Trophoblast cell (in vitro differentiated cells and primary cell): ENCODE measurements around the gene SCN1A. TPM values are rescaled to one million over a fixed set of nuclear protein-coding genes. Genes with fewer than 3 reads are reported as not detected.

Experiments
- DNase-seq, 2 donors: peaks; one replicate each; pipeline ENCODE4 v3.0.0-alpha.2; 2016
- H2AFZ ChIP-seq: 2 replicates; pipeline ENCODE4 v1.6.1; 2013; ENCODE audit warnings: low read length, moderate library complexity, mild to moderate bottlenecking; ENCODE audit not compliant: insufficient read depth, poor library complexity
- H2AK5ac ChIP-seq: 2 replicates; pipeline ENCODE4 v1.6.1; 2013; ENCODE audit warnings: mild to moderate bottlenecking, low read length
- H2BK120ac ChIP-seq: 2 replicates; pipeline ENCODE4 v1.6.1; 2013; ENCODE audit warnings: low read length, mild to moderate bottlenecking, moderate library complexity; ENCODE audit not compliant: insufficient read depth, poor library complexity
- H2BK12ac ChIP-seq: 2 replicates; pipeline ENCODE4 v1.6.1; 2013; ENCODE audit warnings: mild to moderate bottlenecking, low read length, moderate library complexity
- H2BK5ac ChIP-seq: 2 replicates; pipeline ENCODE4 v1.6.1; 2013; ENCODE audit warnings: low read length, low read depth, moderate library complexity, mild to moderate bottlenecking; ENCODE audit not compliant: poor library complexity
- H3K14ac ChIP-seq: 2 replicates; pipeline ENCODE4 v1.6.1; 2013; ENCODE audit warnings: mild to moderate bottlenecking, low read length
- H3K18ac ChIP-seq: 2 replicates; pipeline ENCODE4 v1.6.1; 2013; ENCODE audit warnings: mild to moderate bottlenecking, low read length
- H3K23ac ChIP-seq: 2 replicates; pipeline ENCODE4 v1.6.1; 2013; ENCODE audit warnings: low read length
- H3K27ac ChIP-seq: 2 replicates; pipeline ENCODE4 v1.5.1; 2013; ENCODE audit warnings: low read depth, mild to moderate bottlenecking, inconsistent platforms, low read length, moderate library complexity
- H3K27me3 ChIP-seq: 2 replicates; pipeline ENCODE4 v1.6.1; 2013; ENCODE audit warnings: inconsistent platforms, mild to moderate bottlenecking, low read length, moderate library complexity; ENCODE audit not compliant: insufficient read depth
- H3K36me3 ChIP-seq, 2 experiments: 1 replicate in 1 of 2; 2 replicates in 1 of 2; pipeline ENCODE4 v1.6.1; 2013; ENCODE audit warnings: low read length in 2 of 2, mild to moderate bottlenecking in 2 of 2, moderate library complexity in 1 of 2; ENCODE audit not compliant: insufficient read depth in 2 of 2, control insufficient read depth in 1 of 2
- H3K4ac ChIP-seq: 2 replicates; pipeline ENCODE4 v1.6.1; 2013; ENCODE audit warnings: low read depth, mild to moderate bottlenecking, low read length, moderate library complexity
- H3K4me1 ChIP-seq, 2 experiments: 1 replicate in 1 of 2; 2 replicates in 1 of 2; pipeline ENCODE4 v1.6.1; 2013; ENCODE audit warnings: low read length in 2 of 2, mild to moderate bottlenecking in 2 of 2, moderate library complexity in 1 of 2; ENCODE audit not compliant: insufficient read depth in 2 of 2, control insufficient read depth in 1 of 2
- H3K4me2 ChIP-seq: 2 replicates; pipeline ENCODE4 v1.6.1; 2013; ENCODE audit warnings: inconsistent platforms, mild to moderate bottlenecking, low read length, moderate library complexity
- H3K4me3 ChIP-seq: 2 replicates; pipeline ENCODE4 v1.5.1; 2013; ENCODE audit warnings: mild to moderate bottlenecking, low read depth, low read length, inconsistent platforms
- H3K79me1 ChIP-seq: one replicate; pipeline ENCODE4 v1.6.1; 2013; ENCODE audit warnings: low read length
- H3K79me2 ChIP-seq: 2 replicates; pipeline ENCODE4 v1.6.1; 2013; ENCODE audit warnings: low read length, mild to moderate bottlenecking; ENCODE audit not compliant: control insufficient read depth, insufficient read depth, poor library complexity
- H3K9ac ChIP-seq: 2 replicates; pipeline ENCODE4 v1.6.1; 2013; ENCODE audit warnings: mild to moderate bottlenecking, low read length
- H3K9me3 ChIP-seq: 2 replicates; pipeline ENCODE4 v1.6.1; 2013; ENCODE audit warnings: low read depth, mild to moderate bottlenecking, control low read depth, inconsistent platforms, low read length; ENCODE audit not compliant: insufficient read depth
- H4K12ac ChIP-seq: 2 replicates; pipeline ENCODE4 v1.6.1; 2013; ENCODE audit warnings: low read depth, mild to moderate bottlenecking, low read length, moderate library complexity
- H4K8ac ChIP-seq: 2 replicates; pipeline ENCODE4 v1.6.1; 2013; ENCODE audit warnings: low read depth, mild to moderate bottlenecking, low read length, moderate library complexity
- H4K91ac ChIP-seq: one replicate; pipeline ENCODE4 v1.6.1; 2013; ENCODE audit warnings: low read depth, mild to moderate bottlenecking, low read length, moderate library complexity
- WGBS: extraction: QIAGEN DNeasy Blood & Tissue Kit; methylation state at CpG from one replicate; pipeline ENCODE4 v1.1.7; 2013; ENCODE audit warnings: missing lambda C conversion rate; ENCODE audit not compliant: insufficient read length, insufficient coverage; ENCODE audit errors: extremely low coverage; 5-methylcytosine and 5-hydroxymethylcytosine counted together
- polyA plus RNA-seq: library from polyadenylated mRNA; stranded (reverse); fragments of 200-250 nt; gene quantifications from 2 replicates; pipeline ENCODE4 v1.2.3, GENCODE V29; 2013

Gene SCN1A
- polyA plus RNA-seq, result 0.01 TPM in 1 of 2 replicates, not detected in the other

DNA sequence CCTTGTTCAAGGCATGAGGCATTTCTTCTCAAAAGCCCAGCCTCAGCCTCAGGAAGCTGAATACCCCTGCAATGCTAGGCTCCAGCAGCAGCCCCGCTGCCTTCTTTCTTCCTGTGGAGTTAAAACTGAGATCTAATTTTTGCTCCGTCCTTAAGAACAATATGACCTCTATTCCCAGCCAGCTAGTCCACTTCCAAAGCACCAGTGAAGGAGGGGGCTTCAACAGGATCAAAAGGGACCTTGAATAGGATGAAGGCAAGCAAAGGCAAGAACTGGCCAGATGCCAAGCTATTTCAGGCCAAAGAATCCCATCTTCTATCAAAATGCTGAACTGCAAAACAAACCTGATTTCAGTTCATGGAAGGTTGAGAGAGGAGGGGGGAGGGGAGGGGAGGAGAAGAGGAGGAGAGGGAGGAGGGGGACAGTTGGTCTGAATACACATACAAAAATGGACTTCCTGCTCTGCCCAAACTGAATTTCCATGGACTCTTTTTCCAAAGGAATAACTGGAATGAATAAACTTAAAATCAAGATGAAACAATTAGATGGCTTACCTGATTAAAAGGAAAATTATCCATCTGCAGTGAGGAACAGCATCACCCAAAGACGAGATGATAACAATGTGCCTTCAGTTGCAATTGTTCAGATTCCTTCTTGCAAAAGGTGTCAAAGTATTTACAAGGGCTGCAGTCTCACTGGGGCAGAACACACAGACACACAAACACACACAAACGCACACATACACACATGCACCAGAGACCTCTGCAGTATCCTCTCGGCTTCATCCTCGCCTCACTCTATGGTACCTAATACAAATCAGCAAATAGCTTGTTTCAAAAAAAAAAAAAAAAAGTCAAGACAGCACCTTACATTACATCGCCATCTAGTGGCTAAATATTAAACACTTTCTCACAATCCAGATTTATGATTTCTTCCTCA, at the start of gene SCN1A:
TSS of gene SCN1A (minus strand) at position 804 of the 939 bp plus-strand sequence. CDS start 54,399 bp downstream, outside the sequence.
- no peaks in the 10 kb centered on the region for H3K36me3 ChIP-seq
- H4K91ac ChIP-seq, result no peak within 1 kb of the TSS
- H3K4me3 ChIP-seq, result no peak within 1 kb of the TSS
- H3K27me3 ChIP-seq, result no peaks in the 10 kb centered on the region
- no peaks in the 10 kb centered on the region for H3K4me1 ChIP-seq
- no peak within 1 kb of the TSS for H3K4me2 ChIP-seq
- no peak within 1 kb of the TSS for H3K27ac ChIP-seq
- H2BK12ac ChIP-seq, result no peak within 1 kb of the TSS
- no peak within 1 kb of the TSS for H3K23ac ChIP-seq
- H2AK5ac ChIP-seq, result no peak within 1 kb of the TSS
- no peak within 1 kb of the TSS for H3K4ac ChIP-seq
- no peak within 1 kb of the TSS for H3K9ac ChIP-seq
- H3K79me1 ChIP-seq, result no peaks in the 10 kb centered on the region
- H2BK5ac ChIP-seq, result no peak within 1 kb of the TSS
- peak in 1 of 2 donors; percentile 75 for DNase-seq
- WGBS, result no CpG with 5 or more reads among the region's 7 CpGs
- H4K8ac ChIP-seq, result no peak within 1 kb of the TSS
- no peak within 1 kb of the TSS for H2BK120ac ChIP-seq
- no peak within 1 kb of the TSS for H4K12ac ChIP-seq
- H3K79me2 ChIP-seq, result no peaks in the 10 kb centered on the region
- no peak within 1 kb of the TSS for H3K14ac ChIP-seq
- H2AFZ ChIP-seq, result no peak within 1 kb of the TSS
- H3K18ac ChIP-seq, result no peak within 1 kb of the TSS
- H3K9me3 ChIP-seq, result no peaks in the 10 kb centered on the region

DNA sequence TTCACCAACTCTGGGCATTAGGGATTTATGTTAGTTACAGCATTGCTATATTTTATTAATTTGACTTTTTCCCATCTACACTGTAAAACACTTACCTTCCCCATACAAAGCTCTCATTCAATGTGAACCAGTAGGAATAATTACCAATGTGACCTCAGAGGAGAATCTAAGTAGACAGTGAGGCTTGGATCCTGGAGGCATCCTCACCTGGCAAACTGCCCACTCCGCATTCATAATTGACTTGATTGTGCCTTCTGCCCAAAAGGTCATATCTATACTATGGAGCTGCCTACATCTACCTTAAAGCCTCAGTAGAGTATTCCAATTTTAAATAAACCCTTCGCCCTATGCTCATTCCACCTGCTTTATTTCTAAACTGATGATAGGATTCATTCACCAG, 45.4 kb upstream of the SCN1A start:
- no CpG with 5 or more reads among the region's 2 CpGs for WGBS
- Histone ChIP-seq H3K27me3 (no peaks in the 10 kb centered on the region), H3K18ac (no peak overlapping the region), H3K9me3 (no peaks in the 10 kb centered on the region), H4K8ac (no peak overlapping the region), H3K4me3 (no peak overlapping the region), H3K27ac (no peak overlapping the region), H2AK5ac (no peak overlapping the region), H3K4me2 (no peak overlapping the region), H3K9ac (no peak overlapping the region), H3K14ac (no peak overlapping the region), H2BK120ac (no peak overlapping the region), H3K4me1 (no peaks in the 10 kb centered on the region), H3K23ac (no peak overlapping the region), H2AFZ (no peak overlapping the region), H3K4ac (no peak overlapping the region), H2BK12ac (no peak overlapping the region), H4K12ac (no peak overlapping the region), H3K36me3 (no peaks in the 10 kb centered on the region), H4K91ac (no peak overlapping the region), H2BK5ac (no peak overlapping the region), H3K79me2 (no peaks in the 10 kb centered on the region), H3K79me1 (no peaks in the 10 kb centered on the region)
- DNase-seq, result no peak

DNA sequence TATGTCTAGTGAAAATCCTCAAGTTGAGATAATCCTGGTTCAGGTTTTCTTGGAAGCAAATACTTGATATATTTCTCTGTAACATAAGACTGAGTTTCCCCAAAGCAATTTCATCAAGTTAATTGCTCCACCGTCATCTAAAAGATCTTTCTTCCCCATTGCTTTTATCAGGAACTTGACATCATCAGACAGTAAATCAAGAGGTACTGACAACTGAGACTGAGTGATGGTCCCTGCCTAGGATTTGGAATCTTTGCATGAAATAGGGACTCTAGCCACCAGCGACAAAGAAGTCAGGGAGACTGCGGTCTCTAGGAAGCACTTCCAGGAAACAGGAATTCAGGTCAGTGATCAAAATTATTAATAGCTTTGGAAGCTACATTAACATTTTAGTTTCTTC, 43.4 kb upstream of the SCN1A start:
- Histone ChIP-seq H3K14ac (no peak overlapping the region), H3K4me2 (no peak overlapping the region), H4K91ac (no peak overlapping the region), H2AK5ac (no peak overlapping the region), H3K9ac (no peak overlapping the region), H2AFZ (no peak overlapping the region), H3K9me3 (no peaks in the 10 kb centered on the region), H2BK12ac (no peak overlapping the region), H3K4me3 (no peak overlapping the region), H2BK120ac (no peak overlapping the region), H3K79me1 (no peaks in the 10 kb centered on the region), H3K79me2 (no peaks in the 10 kb centered on the region), H3K18ac (no peak overlapping the region), H3K27ac (no peak overlapping the region), H3K36me3 (no peaks in the 10 kb centered on the region), H3K4me1 (no peaks in the 10 kb centered on the region), H3K23ac (no peak overlapping the region), H4K8ac (no peak overlapping the region), H2BK5ac (no peak overlapping the region), H3K27me3 (no peaks in the 10 kb centered on the region), H4K12ac (no peak overlapping the region), H3K4ac (no peak overlapping the region)
- no peak for DNase-seq
- WGBS, result no CpG with 5 or more reads among the region's 3 CpGs

DNA sequence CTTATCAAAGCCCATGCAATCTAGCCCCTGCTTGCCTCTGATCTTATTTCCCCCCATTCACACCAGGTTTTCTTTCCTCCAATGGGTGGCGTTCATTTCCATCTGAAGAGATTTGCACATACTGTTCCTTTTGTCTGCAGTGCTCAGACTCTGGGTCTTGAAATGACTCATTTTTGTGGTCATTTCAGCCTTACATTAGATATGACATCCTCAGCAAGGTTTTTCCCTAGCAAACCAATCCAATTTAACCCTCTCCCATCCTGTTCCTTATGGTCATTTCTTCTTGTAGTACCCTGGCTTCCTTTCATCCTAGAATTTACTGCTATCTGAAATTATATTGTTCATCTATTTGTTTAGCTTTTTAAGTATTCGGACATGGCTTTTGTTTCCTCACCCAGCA, 42.5 kb upstream of the SCN1A start:
- no peak overlapping the region for H4K12ac ChIP-seq
- H3K9me3 ChIP-seq, result no peaks in the 10 kb centered on the region
- no peak overlapping the region for H2BK5ac ChIP-seq
- no peak overlapping the region for H3K18ac ChIP-seq
- H2BK120ac ChIP-seq, result no peak overlapping the region
- H2AK5ac ChIP-seq, result no peak overlapping the region
- no peak overlapping the region for H4K8ac ChIP-seq
- H2AFZ ChIP-seq, result no peak overlapping the region
- H3K4me3 ChIP-seq, result no peak overlapping the region
- no peak for DNase-seq
- H3K4ac ChIP-seq, result no peak overlapping the region
- H3K4me2 ChIP-seq, result no peak overlapping the region
- no peak overlapping the region for H4K91ac ChIP-seq
- no peak overlapping the region for H3K9ac ChIP-seq
- H2BK12ac ChIP-seq, result no peak overlapping the region
- H3K27me3 ChIP-seq, result no peaks in the 10 kb centered on the region
- H3K79me2 ChIP-seq, result no peaks in the 10 kb centered on the region
- no CpG with 5 or more reads among the region's 2 CpGs for WGBS
- no peak overlapping the region for H3K14ac ChIP-seq
- no peak overlapping the region for H3K27ac ChIP-seq
- no peaks in the 10 kb centered on the region for H3K79me1 ChIP-seq
- H3K4me1 ChIP-seq, result no peaks in the 10 kb centered on the region
- H3K23ac ChIP-seq, result no peak overlapping the region
- no peaks in the 10 kb centered on the region for H3K36me3 ChIP-seq
